Superior temporal gyrus (tissue), 1 donor: ENCODE data around the gene AOC1.
A peak's percentile ranks its signal among the peaks of the same experiment; 100 is the strongest.
"Not testable (repeated sequence)": the region's sequence is repeated elsewhere in the genome, so short reads cannot be mapped to it uniquely, and the experiment has no call there.

Experiments used
- DNase-seq: peaks from one replicate; pipeline ENCODE4 v3.0.0-alpha.2; 2016; ENCODE audit errors: extremely low spot score

The AOC1 gene

DNA sequence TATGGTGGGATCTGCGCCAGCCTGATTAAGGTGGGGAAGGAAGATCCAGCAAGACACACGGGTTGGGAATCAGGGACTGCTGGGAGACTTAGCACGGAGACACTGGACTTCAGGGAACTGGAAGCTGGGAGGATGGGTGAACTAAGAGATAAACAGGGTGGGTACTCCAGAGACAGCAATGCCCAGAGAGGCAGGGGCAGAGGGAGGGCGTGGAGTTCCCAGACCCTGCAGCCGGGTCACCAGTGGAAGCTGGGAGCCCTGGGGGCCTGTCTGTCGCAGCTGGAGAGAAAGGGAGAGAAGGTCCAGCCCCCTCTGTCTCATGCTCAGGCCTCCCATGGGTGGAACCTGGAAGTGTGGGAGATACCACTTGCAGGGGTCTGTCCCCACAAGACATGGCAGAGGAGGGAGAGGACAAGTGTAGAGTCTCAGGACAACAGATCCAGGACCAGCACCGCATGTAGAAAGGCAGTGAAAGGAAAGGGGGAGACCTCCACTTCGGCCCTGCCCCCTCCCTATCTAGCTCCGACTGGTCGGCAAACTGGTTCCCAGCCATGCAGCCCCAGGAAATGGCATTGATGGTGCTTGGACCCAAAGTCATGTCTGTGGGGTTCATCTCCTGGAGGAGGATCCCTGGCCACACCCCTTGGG lies 44.4 kb downstream of the AOC1 start:
- no peak for DNase-seq

DNA sequence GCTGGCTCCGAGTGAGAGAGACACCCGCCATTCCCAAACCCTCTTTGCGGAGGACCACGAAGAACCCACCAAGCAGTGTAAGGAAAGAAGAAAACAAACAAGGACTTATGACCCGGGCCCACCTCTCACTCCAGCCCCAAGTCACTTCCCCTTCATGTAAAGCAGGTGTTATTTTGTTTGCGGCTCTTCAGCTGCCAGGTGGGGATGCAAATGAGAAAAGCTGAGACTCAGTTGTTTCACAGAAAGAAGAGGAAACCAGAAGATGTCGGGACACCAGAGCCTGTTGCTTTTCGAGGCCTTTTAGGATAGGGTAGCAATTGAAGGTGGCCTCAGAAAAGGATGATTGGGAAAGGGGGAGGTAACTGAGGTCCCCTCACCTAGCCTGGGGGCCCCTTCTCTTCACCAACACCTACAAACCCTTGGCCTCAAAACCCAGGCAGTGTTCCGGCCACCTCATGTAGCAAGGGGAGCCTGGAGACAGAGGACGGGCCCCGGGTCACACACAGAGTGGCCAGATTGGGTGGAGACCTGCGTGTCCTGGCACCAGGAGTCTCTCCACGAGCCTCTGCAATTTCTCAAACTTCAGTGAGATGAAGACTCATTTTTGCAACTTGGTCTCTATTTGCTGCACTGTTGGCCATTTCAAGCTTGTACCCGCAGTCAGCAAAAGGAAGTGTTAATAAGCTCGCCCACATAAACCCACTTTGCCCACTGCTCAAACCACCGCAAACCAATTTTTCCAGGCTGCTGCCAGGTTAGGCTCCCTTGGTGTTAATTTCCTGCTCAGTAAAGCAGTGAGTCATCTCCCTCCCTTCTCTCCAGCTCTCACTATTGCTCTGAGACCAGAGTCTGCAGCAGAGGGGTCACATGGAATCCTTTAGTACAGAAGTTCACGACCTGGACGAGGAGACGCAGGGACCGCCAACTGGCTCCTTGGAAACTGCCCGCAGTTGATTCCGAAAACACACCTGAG lies 45.5 kb downstream of the AOC1 start:
- no peak for DNase-seq

DNA sequence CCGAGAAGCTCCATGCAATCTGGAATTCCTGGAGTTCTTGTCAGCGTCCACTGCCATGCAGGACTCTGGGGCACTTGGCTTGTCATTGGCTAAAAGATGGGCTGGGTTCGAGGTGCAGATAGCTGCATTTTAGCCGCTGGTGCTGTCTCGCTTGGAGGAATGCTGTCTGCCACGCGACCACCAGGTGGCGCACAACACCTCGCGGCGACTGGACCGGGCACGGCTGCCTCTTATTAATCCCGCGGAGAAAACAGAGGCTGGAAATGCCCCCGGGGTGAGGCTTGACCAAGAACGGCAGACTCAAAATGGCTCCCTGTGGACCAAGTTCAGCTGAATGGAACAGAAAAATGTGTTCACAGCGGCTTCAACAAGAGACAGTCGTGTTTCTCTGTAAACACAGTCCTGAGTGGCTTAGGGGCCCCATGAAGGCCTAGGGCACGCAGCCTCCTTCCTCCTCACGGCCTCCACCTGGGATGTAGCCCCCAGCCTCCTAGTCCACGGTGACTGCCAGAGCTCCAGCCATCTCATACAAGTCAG lies 46.2 kb downstream of the AOC1 start:
- DNase-seq, result peak; percentile 76

DNA sequence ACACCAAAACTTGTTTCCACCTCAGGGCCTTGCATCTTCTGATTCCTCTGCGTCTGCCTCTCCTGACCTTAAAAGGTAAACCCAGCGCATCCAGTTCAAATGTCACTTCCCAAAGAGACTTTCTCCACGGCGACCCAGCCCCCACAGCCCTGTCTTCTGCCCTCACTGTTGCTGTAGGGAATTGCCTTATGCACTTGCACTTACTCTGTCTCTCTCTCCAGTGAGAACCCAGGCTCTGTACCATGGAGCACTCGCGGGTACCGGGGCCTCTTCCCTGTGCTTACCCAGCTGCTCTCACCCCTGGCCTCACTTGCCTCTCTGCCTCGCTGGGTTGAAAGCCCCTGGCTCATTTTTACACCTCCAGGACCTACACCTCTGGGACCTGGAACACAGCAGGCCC lies 48.4 kb downstream of the AOC1 start:
- no peak for DNase-seq

DNA sequence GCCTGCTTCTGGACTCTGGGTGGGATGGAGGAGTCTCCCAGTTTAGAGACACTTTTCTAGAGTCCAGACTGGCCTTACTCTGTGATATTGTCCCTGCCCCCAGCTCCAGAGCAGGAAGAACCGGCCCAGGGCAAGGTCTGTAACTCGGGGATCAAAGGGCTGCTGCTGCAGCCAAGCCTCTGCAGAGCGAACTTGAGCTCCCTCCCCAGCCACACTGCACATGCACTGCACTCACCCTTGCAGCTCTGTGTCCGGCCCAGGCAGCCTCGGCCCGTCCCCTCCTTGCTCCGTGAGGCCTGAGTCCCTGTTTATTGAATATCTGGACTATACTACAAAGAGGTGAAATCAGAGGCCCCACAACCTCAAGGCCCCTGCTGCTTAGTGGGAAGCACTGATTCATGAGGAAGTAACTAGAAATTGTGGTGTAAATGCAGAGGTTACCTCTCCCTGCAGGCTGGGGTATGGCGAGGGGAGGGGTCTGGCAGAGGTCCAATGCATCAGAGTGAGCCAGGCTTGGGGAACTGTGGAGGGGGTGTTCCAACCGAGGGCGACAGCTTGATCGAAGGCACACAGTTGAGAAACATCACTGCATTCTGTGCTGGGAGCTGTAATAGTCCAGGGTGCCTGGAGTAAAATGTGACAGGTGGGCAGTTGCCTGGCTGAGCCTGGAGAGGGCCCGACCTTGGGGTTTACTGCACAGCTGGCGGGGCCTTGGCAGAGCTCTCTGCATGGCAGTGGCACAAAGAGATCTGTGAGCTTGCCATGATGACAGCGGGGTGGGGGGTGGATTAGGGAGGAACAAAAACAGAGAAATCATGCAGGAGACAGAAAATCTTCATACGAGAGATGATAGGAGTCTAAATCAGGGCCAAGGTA lies 49.1 kb downstream of the AOC1 start:
- DNase-seq, result peak; percentile 26

DNA sequence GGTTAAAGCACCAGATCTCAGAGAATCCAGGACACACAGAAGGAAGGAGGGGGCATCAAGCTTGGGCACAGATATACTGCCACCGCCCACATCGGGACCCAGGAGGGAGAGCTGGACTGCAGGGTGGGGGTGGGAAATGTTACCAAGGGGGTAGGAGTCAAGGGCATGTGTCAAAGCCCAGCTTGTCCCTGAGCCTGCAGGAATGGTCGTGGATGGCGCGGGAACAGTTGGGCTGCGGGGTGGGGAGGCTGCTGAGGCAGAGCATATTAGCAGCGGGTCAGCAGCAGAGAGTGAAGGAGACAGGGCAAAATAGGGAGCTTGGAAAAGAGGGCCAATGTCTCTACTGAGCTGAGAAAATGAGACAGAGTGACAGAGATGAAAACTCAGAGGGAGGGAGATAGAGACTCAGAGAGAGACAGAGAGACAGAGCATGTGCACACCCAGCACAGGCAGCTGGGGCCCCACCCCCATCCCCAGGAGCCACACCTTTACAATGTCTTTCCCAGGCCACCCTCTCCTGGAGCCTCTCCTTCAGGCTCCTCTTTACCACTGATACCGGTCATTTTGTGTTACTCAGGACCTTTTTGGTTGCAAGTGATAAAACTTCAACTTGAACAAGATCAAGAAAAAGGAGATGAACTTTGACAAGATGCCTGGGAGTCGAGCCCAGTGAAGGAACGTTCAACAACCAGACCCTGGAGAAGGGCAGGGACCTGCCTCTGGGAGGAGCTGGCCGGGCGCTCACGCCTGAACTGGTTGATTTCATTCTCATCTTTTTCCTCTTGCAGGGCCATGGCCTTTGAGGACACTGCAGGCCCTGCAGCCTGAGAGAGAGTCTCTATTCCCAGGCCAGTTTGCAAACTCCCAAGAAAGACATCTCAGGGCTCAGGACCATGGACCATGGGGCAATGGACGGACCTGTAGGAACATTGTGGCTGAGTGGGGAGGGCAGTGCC lies 50.0 kb downstream of the AOC1 start:
- DNase-seq, result no peak

DNA sequence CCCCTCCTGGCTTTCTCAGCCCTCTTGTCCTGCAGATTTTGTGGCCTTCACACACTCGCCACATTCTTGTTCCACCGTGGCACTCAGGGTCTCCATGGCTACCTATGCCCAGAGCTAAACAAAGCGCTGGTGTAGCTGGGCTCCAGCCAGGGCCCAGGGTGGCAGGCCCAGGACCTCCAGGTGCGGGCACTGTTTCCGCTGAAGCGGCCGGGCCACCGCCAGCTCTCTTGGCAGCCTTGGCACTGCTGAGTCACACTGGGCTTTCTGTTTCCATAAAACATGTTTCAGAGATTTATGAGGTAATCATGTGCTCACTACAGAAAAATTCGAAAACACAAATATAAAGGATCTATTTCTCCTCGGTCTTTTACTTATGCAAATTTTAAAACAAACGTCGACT lies 51.3 kb downstream of the AOC1 start:
- peak; percentile 62 for DNase-seq

DNA sequence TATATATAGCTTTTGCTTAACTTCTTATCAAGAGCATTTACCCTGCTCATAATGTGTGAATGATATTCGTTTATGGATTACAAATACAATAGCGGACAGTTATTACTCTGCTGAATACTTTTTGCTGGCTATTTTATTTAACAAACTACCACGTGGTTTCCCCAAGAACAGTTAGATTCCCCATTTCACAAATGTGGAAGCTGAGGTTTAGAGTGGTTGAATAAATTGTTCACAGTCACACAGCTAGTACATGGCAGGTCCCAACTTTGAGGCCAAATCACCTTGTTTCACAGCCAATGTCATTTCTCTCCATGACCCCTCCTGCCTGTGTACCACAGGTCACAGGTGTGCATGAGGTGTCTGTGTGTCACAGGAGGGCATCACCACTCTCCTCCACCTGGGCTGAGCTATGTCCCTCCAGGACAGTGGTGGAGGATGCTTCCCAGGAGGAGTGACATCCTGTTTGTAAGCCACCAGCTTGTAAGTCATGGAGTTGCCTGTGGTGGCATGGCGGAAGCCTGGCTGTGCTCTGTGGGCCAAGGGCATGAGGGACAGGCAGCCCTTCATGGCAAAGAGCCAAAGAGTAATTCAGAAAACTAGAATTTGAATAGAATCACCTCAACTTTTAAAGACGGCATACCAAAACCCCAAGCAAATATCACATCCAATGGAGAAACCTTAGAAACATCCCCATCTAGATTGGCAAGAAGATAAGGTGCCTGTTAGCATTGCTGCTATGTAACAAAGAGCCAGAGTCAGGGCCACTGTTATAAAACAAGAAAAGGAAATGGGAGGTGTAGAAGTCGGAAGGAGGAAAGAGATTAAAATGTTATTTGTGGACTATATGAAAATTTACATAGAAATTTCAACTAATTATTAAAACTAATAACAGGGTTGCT lies 51.9 kb downstream of the AOC1 start:
- no peak for DNase-seq

DNA sequence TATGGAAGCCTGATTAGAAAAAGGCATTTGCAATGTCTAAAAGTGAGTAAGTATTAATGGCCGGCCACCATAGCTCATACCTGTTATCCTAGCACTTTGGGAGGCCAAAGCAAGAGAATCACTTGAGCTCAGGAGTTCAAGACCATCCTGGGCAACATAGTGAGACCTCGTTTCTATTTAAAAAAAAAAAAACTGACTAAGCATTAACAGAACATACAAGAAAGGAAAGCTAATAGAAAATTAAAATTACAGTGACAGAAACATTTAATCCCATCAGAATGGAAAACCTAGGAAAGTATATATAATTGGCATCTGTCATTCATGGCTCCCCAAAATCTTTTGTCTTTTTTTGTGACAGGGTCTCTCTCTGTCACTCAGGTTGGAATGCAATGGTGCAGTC lies 55.9 kb downstream of the AOC1 start:
- DNase-seq, result no peak

DNA sequence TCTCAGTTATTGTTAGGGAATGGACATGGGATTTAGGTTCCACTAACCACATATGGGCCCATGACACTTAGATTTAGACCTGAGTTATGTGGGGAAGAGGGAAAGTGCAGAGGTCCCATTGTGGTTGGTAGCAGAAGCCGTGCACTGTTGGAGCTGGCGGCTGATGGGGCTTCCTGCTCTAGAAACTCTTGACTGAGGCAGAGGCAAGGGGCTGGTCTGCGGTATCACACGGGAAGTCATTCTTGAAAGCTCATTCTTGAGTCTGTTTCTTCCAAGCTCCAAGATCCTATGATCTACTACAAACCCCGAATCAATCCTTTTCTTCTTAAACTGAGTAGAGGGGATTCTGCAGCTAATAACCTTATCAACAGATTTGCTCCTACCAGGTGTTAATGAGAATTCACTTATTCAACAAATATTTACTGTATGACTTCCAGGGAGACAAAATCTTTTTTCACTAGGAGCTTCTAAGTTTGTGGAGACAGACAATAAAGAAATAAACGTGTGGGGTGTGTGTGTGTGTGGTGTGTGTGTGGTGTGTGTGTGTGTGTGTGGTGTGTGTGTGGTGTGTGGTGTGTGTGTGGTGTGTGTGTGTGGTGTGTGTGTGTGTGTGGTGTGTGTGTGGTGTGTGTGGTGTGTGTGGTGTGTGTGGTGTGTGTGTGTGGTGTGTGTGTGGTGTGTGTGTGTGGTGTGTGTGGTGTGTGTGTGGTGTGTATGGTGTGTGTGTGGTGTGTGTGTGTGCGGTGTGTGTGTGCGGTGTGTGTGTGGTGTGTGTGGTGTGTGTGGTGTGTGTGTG lies 57.1 kb downstream of the AOC1 start:
- no peak for DNase-seq

DNA sequence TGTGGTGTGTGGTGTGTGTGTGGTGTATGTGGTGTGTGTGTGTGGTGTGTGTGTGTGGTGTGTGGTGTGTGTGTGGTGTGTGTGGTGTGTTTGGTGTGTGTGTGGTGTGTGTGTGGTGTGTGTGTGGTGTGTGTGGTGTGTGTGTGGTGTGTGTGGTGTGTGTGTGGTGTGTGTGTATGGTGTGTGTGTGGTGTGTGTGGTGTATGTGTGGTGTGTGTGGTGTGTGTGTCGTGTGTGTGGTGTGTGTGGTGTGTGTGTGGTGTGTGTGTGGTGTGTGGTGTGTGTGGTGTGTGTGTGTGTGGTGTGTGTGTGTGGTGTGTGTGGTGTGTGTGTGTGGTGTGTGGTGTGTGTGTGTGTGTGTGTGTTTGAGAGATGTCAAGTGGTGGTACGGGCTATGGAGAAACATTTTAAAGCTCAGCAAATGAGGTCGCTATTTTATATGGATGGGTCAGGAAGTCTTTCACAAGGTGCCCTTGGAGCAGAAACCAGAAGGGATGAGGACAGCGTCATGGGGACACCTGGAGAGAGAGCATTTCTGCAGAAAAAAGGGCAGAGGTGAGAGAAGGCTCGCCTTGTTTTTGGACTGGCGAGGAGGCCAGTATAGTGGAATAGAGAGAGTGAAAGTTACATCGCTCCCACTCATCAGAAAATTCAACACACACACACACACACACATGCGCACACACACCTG lies 58.1 kb downstream of the AOC1 start:
- not testable (repeated sequence) for DNase-seq

DNA sequence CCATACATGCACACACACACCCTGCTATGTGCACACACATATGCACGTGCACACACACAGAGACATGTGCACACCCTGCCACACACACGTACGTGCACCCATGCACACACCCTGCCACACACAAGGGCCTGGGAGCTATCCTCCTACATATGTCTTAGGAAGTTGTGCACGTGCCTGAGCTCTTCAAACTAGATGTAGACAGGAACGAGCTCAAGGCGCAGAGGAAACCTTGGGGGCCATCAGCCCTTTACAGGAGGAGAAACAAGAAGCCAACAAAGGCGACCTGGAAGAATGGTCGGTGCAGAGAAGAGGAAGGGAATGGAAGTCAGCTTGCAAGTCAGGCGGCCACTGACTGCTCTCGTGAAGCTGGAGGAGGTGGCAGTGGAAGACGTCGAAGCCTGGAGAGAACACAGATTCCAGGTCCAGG lies 58.7 kb downstream of the AOC1 start:
- no peak for DNase-seq
